IMR-90 (cell line): ENCODE results near the gene WDR13. TPM values are rescaled to one million over a fixed set of nuclear protein-coding genes. Genes with fewer than 3 reads are reported as not detected.

Source experiments
- ATAC-seq: fragments of 200-7000 bp; cut with Tn5 transposase; 2 replicates; pipeline ENCODE4 v1.9.1; 2020; ENCODE audit warnings: low read depth, mild to moderate bottlenecking, moderate library complexity
- BruUV-seq: library from RNA; stranded (reverse); fragments of 400-500 nt; replicated peaks from 2 replicates; lab custom pipeline; 2021; lab: Mats Ljungman, UMichigan
- CTCF ChIA-PET: fragments of 300-600 bp; formaldehyde crosslinking; extraction: SDS; loops from one replicate; lab custom pipeline; 2021; ENCODE audit warnings: antibody characterized with exemption; lab: Yijun Ruan, JAX
- POLR2A ChIA-PET: fragments of 300-600 bp; sonication (Branson Sonifier 250); formaldehyde crosslinking; loops from one replicate; lab custom pipeline; 2022; ENCODE audit warnings: antibody characterized with exemption; ENCODE audit not compliant: unreplicated experiment; lab: Charles Lee
- DNase-seq: peaks from one replicate; pipeline ENCODE4 v3.0.0; 2013
- H2AFZ ChIP-seq: replicated peaks from 2 replicates; pipeline ENCODE3; 2013; ENCODE audit warnings: low read length, mild to moderate bottlenecking; ENCODE audit not compliant: poor library complexity
- H2AK5ac ChIP-seq: 2 replicates; pipeline ENCODE4 v1.6.1; 2013; ENCODE audit warnings: low read depth, low read length, inconsistent platforms
- H2AK9ac ChIP-seq: replicated peaks from 2 replicates; pipeline ENCODE3; 2013; ENCODE audit warnings: mild to moderate bottlenecking, low read depth, low read length, moderate library complexity; ENCODE audit not compliant: poor library complexity
- H2BK120ac ChIP-seq: 2 replicates; pipeline ENCODE4 v1.6.1; 2013; ENCODE audit warnings: low read depth, low read length, inconsistent platforms
- H2BK15ac ChIP-seq: 3 replicates; pipeline ENCODE4 v1.6.1; 2013; ENCODE audit warnings: low read depth, low read length, inconsistent platforms
- H2BK20ac ChIP-seq: 2 replicates; pipeline ENCODE4 v1.6.1; 2013; ENCODE audit warnings: low read depth, mild to moderate bottlenecking, inconsistent platforms, low read length, moderate library complexity
- H2BK5ac ChIP-seq: 2 replicates; pipeline ENCODE4 v1.6.1; 2013; ENCODE audit warnings: mild to moderate bottlenecking, low read depth, low read length, inconsistent platforms; ENCODE audit not compliant: poor library complexity, severe bottlenecking
- H3K14ac ChIP-seq: replicated peaks from 2 replicates; pipeline ENCODE4 v1.6.1; 2013; ENCODE audit warnings: low read depth, low read length, inconsistent platforms
- H3K18ac ChIP-seq: 2 replicates; pipeline ENCODE4 v1.6.1; 2013; ENCODE audit warnings: low read depth, low read length, control low read depth
- H3K23ac ChIP-seq: 2 replicates; pipeline ENCODE4 v1.6.1; 2013; ENCODE audit warnings: low read depth, low read length, inconsistent platforms
- H3K27ac ChIP-seq: 2 replicates; pipeline ENCODE4 v1.5.1; 2013; ENCODE audit warnings: mild to moderate bottlenecking, control low read depth, low read length; ENCODE audit not compliant: insufficient read depth
- H3K27me3 ChIP-seq: 2 replicates; pipeline ENCODE4 v1.6.1; 2013; ENCODE audit warnings: low read length; ENCODE audit not compliant: control insufficient read depth, insufficient read depth
- H3K36me3 ChIP-seq: 2 replicates; pipeline ENCODE4 v1.6.1; 2013; ENCODE audit warnings: low read length, mixed read lengths; ENCODE audit not compliant: control insufficient read depth, insufficient read depth
- H3K4ac ChIP-seq: 2 replicates; pipeline ENCODE4 v1.6.1; 2013; ENCODE audit warnings: low read depth, low read length, inconsistent platforms
- H3K4me1 ChIP-seq: 2 replicates; pipeline ENCODE4 v1.6.1; 2013; ENCODE audit warnings: low read length, mixed read lengths; ENCODE audit not compliant: control insufficient read depth, insufficient read depth
- H3K4me2 ChIP-seq: 2 replicates; pipeline ENCODE4 v1.6.1; 2013; ENCODE audit warnings: low read depth, mild to moderate bottlenecking, control low read depth, low read length, moderate library complexity
- H3K4me3 ChIP-seq: 2 replicates; pipeline ENCODE4 v1.5.1; 2013; ENCODE audit warnings: low read depth, mild to moderate bottlenecking, control low read depth, low read length, moderate library complexity; ENCODE audit not compliant: insufficient read depth
- H3K56ac ChIP-seq: 2 replicates; pipeline ENCODE4 v1.6.1; 2013; ENCODE audit warnings: low read length, inconsistent platforms; ENCODE audit not compliant: insufficient read depth; ENCODE audit errors: extremely low read depth
- H3K79me1 ChIP-seq, 2 experiments: 2 replicates each; pipeline ENCODE4 v1.6.1; 2013; ENCODE audit warnings: low read length in 2 of 2, inconsistent platforms in 1 of 2, low read depth in 1 of 2
- H3K9ac ChIP-seq: 2 replicates; pipeline ENCODE4 v1.6.1; 2013; ENCODE audit warnings: low read depth, low read length, control low read depth
- H3K9me1 ChIP-seq: 2 replicates; pipeline ENCODE4 v1.6.1; 2013; ENCODE audit warnings: low read length, inconsistent platforms; ENCODE audit not compliant: insufficient read depth
- H3K9me3 ChIP-seq: 2 replicates; pipeline ENCODE4 v1.6.1; 2013; ENCODE audit warnings: low read length; ENCODE audit not compliant: control insufficient read depth, insufficient read depth
- H4K20me1 ChIP-seq: 2 replicates; pipeline ENCODE4 v1.6.1; 2013; ENCODE audit warnings: low read length, inconsistent platforms; ENCODE audit not compliant: insufficient read depth
- H4K5ac ChIP-seq: 2 replicates; pipeline ENCODE4 v1.6.1; 2013; ENCODE audit warnings: mild to moderate bottlenecking, low read depth, low read length, control low read depth
- H4K8ac ChIP-seq, 2 experiments: 2 replicates each; pipeline ENCODE4 v1.6.1; 2013; ENCODE audit warnings: low read depth in 2 of 2, low read length in 2 of 2, control low read depth in 1 of 2, inconsistent platforms in 1 of 2
- H4K91ac ChIP-seq: 2 replicates; pipeline ENCODE4 v1.6.1; 2013; ENCODE audit warnings: low read depth, low read length, inconsistent platforms; ENCODE audit not compliant: insufficient read depth
- FOS ChIP-seq: fragments of 150-350 bp; IDR thresholded peaks from 2 replicates; pipeline ENCODE4 v1.6.1; 2016; ENCODE audit warnings: low read depth, low read length
- MXI1 ChIP-seq: IDR thresholded peaks from 2 replicates; pipeline ENCODE4 v1.6.1; 2012; ENCODE audit warnings: low read depth, mild to moderate bottlenecking, low read length, moderate library complexity, borderline replicate concordance
- POLR2A ChIP-seq: IDR thresholded peaks from 2 replicates; pipeline ENCODE4 v1.6.1; 2012; ENCODE audit warnings: mild to moderate bottlenecking, low read depth, low read length
- WGBS, 2 experiments: methylation state at CpG; one replicate each; pipeline versions ENCODE4 v1.1.5 to v1.1.7; 2013; ENCODE audit warnings: missing lambda C conversion rate in 2 of 2; ENCODE audit not compliant: insufficient read length in 1 of 2; ENCODE audit errors: extremely low coverage in 2 of 2; 5-methylcytosine and 5-hydroxymethylcytosine counted together
- dilution Hi-C: fragments of 300-500 bp; cut with HindIII; formaldehyde crosslinking; loops from one replicate; pipeline ENCODE4 v1.14.3; 2018; ENCODE audit warnings: low sequenced_read_pairs; ENCODE audit not compliant: unreplicated experiment
- in situ Hi-C: fragments of 300-500 bp; cut with MboI; formaldehyde crosslinking; loops from 3 replicates; pipeline ENCODE4 v1.14.3; 2019; ENCODE audit warnings: low sequenced_read_pairs, inconsistent platforms, mixed read lengths
- intact Hi-C: fragments of 100-400 bp; cut with micrococcal nuclease; formaldehyde crosslinking; loops from 2 replicates; pipeline ENCODE4 v1.10.0; 2022
- polyA plus RNA-seq, 3 experiments: library from polyadenylated mRNA; depleted of rRNA; stranded (reverse); fragments of >200 nt; gene quantifications; 2 replicates each; pipeline ENCODE4 v1.2.3, GENCODE V29; 2012; ENCODE audit warnings: low replicate concordance in 1 of 3
- total RNA-seq: library from RNA; depleted of rRNA; stranded (reverse); fragments of >200 nt; gene quantifications from 2 replicates; pipeline ENCODE4 v1.2.3, GENCODE V29; 2012
- TF ChIP-seq, protein P1 (sequence below): fragments of 150-350 bp; IDR thresholded peaks from 2 replicates; pipeline ENCODE4 v1.6.1; 2016; ENCODE audit warnings: low read depth, mild to moderate bottlenecking, low read length, moderate library complexity, borderline replicate concordance

Gene WDR13
- total and polyA plus RNA-seq, 2 of the 4 experiments (the other 2 are of a cell fraction), result 62.7 to 153 TPM

DNA sequence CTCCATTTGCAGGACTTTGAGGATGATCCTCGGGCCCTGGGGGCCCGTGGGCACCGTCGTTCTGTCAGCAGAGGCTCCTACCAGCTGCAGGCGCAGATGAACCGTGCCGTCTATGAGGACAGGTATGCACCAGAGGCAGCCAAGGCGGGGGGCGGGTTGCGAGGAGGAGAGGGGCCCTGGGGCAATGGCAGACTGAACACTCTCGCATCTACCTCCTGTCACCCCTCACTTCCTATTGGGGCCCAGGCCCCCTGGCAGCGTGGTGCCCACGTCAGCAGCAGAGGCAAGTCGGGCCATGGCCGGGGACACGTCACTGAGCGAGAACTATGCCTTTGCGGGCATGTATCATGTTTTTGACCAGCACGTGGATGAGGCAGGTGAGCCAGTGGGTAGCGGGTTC lies 2.0 kb downstream of the WDR13 start:
- H2BK15ac ChIP-seq, result no peak overlapping the region
- no peak overlapping the region for H3K56ac ChIP-seq
- BruUV-seq, result no TSS peak
- intact Hi-C loops (no loop called here), dilution Hi-C loops (no loop called here), in situ Hi-C loops (no loop called here)
- H3K79me1 ChIP-seq, result peaks cover 3 to 10% of the 10 kb centered on the region in 2 experiments; a peak in 2 of 4 replicates
- WGBS, 2 experiments, result 83% methylated on average over 9 of the region's 20 CpGs; no CpG with 5 or more reads in 1 of the 2 experiments
- H2AK5ac ChIP-seq, result no peak overlapping the region
- TF ChIP-seq FOS (no peak), POLR2A (no peak), MXI1 (no peak)
- TF ChIP-seq, protein P1, sequence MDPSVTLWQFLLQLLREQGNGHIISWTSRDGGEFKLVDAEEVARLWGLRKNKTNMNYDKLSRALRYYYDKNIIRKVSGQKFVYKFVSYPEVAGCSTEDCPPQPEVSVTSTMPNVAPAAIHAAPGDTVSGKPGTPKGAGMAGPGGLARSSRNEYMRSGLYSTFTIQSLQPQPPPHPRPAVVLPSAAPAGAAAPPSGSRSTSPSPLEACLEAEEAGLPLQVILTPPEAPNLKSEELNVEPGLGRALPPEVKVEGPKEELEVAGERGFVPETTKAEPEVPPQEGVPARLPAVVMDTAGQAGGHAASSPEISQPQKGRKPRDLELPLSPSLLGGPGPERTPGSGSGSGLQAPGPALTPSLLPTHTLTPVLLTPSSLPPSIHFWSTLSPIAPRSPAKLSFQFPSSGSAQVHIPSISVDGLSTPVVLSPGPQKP, result no peak
- no peaks in the 10 kb centered on the region for H3K27me3 ChIP-seq
- ATAC-seq (no peak), DNase-seq (no peak)
- peaks cover 21% of the 10 kb centered on the region; the same call in 1 of the 2 replicates for H3K36me3 ChIP-seq
- ChIA-PET CTCF (no interaction called here), POLR2A (no interaction called here)
- H3K18ac ChIP-seq, result no peak overlapping the region
- no peak overlapping the region for H3K4me2 ChIP-seq
- no peak overlapping the region for H3K14ac ChIP-seq
- H3K9me1 ChIP-seq, result no peaks in the 10 kb centered on the region
- H4K20me1 ChIP-seq, result no peaks in the 10 kb centered on the region
- no peak overlapping the region for H3K4ac ChIP-seq
- no peak overlapping the region for H3K23ac ChIP-seq
- H3K27ac ChIP-seq, result no peak overlapping the region
- no peak overlapping the region for H4K5ac ChIP-seq
- H2AFZ ChIP-seq, result no peak overlapping the region
- no peak overlapping the region for H4K91ac ChIP-seq
- no peak overlapping the region for H2AK9ac ChIP-seq
- no peak overlapping the region for H2BK20ac ChIP-seq
- H2BK120ac ChIP-seq, result no peak overlapping the region
- no peaks in the 10 kb centered on the region for H3K9me3 ChIP-seq
- H4K8ac ChIP-seq, result no peak overlapping the region
- H3K4me3 ChIP-seq, result no peak overlapping the region
- 0 out of 2 replicates have a peak, but pooled peaks cover 1% of the 10 kb centered on the region for H3K4me1 ChIP-seq
- H2BK5ac ChIP-seq, result no peak overlapping the region
- H3K9ac ChIP-seq, result no peak overlapping the region
